Tibial nerve (tissue), 4 donors: Measurements from ENCODE around the gene HSD17B12. TPM values are rescaled to one million over a fixed set of nuclear protein-coding genes. Genes with fewer than 3 reads are reported as not detected.

Experiments used
- DNase-seq, 2 donors: peaks; one replicate each; pipeline ENCODE4 v3.0.0-alpha.2; 2019; ENCODE audit warnings: low spot score in 2 of 2
- H3K27ac ChIP-seq, 4 donors: fragments of 200-600 bp; sonication (generic) in 3 of 4; one replicate each; pipeline ENCODE4 v1.5.1; 2017 to 2019; ENCODE audit warnings: mild to moderate bottlenecking in 1 of 4
- H3K27me3 ChIP-seq, 2 donors: fragments of 200-600 bp; sonication (generic) in 1 of 2; one replicate each; pipeline versions ENCODE4 v1.5.1 to v1.6.0; 2017 to 2019
- H3K36me3 ChIP-seq, 3 donors: fragments of 200-600 bp; sonication (generic); one replicate each; pipeline ENCODE4 v1.5.1; 2018 to 2019
- H3K4me1 ChIP-seq, 4 donors: fragments of 200-600 bp; sonication (generic) in 3 of 4; one replicate each; pipeline ENCODE4 v1.5.1; 2017 to 2019
- H3K4me3 ChIP-seq, 4 donors: fragments of 200-600 bp; sonication (generic) in 3 of 4; one replicate each; pipeline ENCODE4 v1.5.1; 2017 to 2019; ENCODE audit warnings: mild to moderate bottlenecking in 1 of 4, moderate library complexity in 1 of 4
- H3K9me3 ChIP-seq, 4 donors: fragments of 200-600 bp; sonication (generic) in 3 of 4; one replicate each; pipeline ENCODE4 v1.5.1; 2017 to 2019
- EP300 ChIP-seq, 2 donors: sonication (generic); formaldehyde crosslinking; IDR thresholded peaks; one replicate each; pipeline ENCODE4 v1.6.1; 2017; ENCODE audit warnings: antibody characterized with exemption in 2 of 2, mild to moderate bottlenecking in 1 of 2
- POLR2A ChIP-seq, 2 donors: fragments of 450-650 bp; IDR thresholded peaks; one replicate each; pipeline ENCODE4 v1.6.1; 2017; ENCODE audit warnings: antibody characterized with exemption in 2 of 2, mild to moderate bottlenecking in 2 of 2, moderate library complexity in 2 of 2
- WGBS, 2 donors: methylation state at CpG; one replicate each; pipeline ENCODE4 v1.1.5; 2018; 5-methylcytosine and 5-hydroxymethylcytosine counted together
- total RNA-seq, 4 donors: library from RNA; depleted of rRNA; stranded (reverse); fragments of >200 nt; gene quantifications; one replicate each; pipeline ENCODE4 v1.1.0, GENCODE V29; 2016
- TF ChIP-seq, protein P1 (sequence below), 5 experiments: fragments of 200-600 bp in 3 of 5; fragments of 450-650 bp in 2 of 5; sonication (generic) in 3 of 5; IDR thresholded peaks; one replicate each; pipeline ENCODE4 v1.5.1; 2016 to 2019; ENCODE audit warnings: antibody characterized with exemption in 5 of 5, mild to moderate bottlenecking in 3 of 5, moderate library complexity in 2 of 5

The HSD17B12 gene
- total RNA-seq, 4 donors from 2014 or later = 54.9 to 75.9 (median 62.9) TPM

- TF ChIP-seq POLR2A (IDR thresholded peaks at IDR 0.05) (no peak), EP300 (IDR thresholded peaks at IDR 0.05) (no peak)
- TF ChIP-seq, protein P1, sequence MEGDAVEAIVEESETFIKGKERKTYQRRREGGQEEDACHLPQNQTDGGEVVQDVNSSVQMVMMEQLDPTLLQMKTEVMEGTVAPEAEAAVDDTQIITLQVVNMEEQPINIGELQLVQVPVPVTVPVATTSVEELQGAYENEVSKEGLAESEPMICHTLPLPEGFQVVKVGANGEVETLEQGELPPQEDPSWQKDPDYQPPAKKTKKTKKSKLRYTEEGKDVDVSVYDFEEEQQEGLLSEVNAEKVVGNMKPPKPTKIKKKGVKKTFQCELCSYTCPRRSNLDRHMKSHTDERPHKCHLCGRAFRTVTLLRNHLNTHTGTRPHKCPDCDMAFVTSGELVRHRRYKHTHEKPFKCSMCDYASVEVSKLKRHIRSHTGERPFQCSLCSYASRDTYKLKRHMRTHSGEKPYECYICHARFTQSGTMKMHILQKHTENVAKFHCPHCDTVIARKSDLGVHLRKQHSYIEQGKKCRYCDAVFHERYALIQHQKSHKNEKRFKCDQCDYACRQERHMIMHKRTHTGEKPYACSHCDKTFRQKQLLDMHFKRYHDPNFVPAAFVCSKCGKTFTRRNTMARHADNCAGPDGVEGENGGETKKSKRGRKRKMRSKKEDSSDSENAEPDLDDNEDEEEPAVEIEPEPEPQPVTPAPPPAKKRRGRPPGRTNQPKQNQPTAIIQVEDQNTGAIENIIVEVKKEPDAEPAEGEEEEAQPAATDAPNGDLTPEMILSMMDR (IDR thresholded peaks at IDR 0.05) = no peak
- DNase-seq = no peak
- H3K27me3 ChIP-seq = no peaks in the 10 kb centered on the region
- no peaks in the 10 kb centered on the region for H3K9me3 ChIP-seq
- H3K4me1 ChIP-seq = peaks cover 0 to 10% (median 0%) of the 10 kb centered on the region in 4 donors
- 42 to 59% methylated on average over 7 of the region's 7 CpGs for WGBS, 2 donors
- H3K27ac ChIP-seq = no peak overlapping the region
- H3K4me3 ChIP-seq = no peak overlapping the region
- H3K36me3 ChIP-seq = peaks cover 0 to 20% (median 0%) of the 10 kb centered on the region in 3 donors
Observed at GRCh38 chr11:43835104-43835503, 154.6 kb downstream of the HSD17B12 start.

DNA sequence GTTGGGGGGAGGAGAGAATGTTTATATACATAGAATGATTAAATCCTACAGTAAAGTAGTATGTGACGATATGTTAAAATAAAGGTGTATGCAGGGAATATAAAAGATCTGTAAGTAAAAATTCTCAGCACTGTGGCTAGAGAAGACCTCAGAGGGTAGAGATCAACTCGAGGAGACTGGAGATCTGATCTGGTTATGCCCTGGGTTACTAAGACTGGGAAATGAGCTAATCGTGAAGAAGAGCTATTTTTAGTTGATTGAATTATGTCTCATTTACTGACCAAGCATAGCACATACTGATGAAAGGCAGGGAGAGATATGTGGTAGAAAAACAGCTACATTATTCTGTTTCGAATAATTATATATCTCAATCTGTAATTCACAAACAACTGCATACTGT, 157.3 kb downstream of the HSD17B12 start:
- peaks cover 0 to 10% (median 0%) of the 10 kb centered on the region in 4 donors for H3K4me1 ChIP-seq
- WGBS, 2 donors = 64 to 72% methylated on average over 4 of the region's 4 CpGs
- no peak overlapping the region for H3K4me3 ChIP-seq
- peaks cover 0 to 31% (median 0%) of the 10 kb centered on the region in 3 donors for H3K36me3 ChIP-seq
- no peaks in the 10 kb centered on the region for H3K9me3 ChIP-seq
- no peaks in the 10 kb centered on the region for H3K27me3 ChIP-seq
- TF ChIP-seq, protein P1 (IDR thresholded peaks at IDR 0.05) = no peak
- TF ChIP-seq POLR2A (IDR thresholded peaks at IDR 0.05) (no peak), EP300 (IDR thresholded peaks at IDR 0.05) (no peak)
- DNase-seq = no peak
- no peak overlapping the region for H3K27ac ChIP-seq

DNA sequence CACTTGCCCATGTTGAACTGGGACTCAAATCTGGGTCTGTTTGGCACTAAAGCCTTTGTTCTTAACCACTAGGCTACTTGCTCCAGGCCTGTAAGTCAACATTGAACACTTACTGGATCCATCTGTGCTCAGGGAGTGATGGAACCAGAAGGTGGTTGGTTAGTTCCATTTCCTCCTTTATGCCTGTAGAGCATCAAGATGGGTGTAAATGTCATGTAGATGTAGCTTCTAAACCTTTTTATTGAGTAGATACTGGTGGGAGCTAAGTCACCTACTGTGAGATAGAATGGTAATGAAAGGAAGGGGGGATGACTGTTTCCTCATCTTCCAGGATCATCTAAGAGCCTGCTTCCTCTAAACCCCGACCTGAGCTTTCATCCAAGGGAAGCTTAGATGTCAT, 161.5 kb downstream of the HSD17B12 start:
- Histone ChIP-seq H3K27me3 (no peaks in the 10 kb centered on the region), H3K27ac (no peak overlapping the region), H3K36me3 (peaks cover 0 to 43% (median 0%) of the 10 kb centered on the region in 3 donors), H3K9me3 (no peaks in the 10 kb centered on the region), H3K4me1 (no peaks in the 10 kb centered on the region), H3K4me3 (no peak overlapping the region)
- 81 to 100% methylated on average over 1 of the region's 1 CpG for WGBS, 2 donors
- DNase-seq = no peak
- TF ChIP-seq EP300 (IDR thresholded peaks at IDR 0.05) (no peak), POLR2A (IDR thresholded peaks at IDR 0.05) (no peak)

DNA sequence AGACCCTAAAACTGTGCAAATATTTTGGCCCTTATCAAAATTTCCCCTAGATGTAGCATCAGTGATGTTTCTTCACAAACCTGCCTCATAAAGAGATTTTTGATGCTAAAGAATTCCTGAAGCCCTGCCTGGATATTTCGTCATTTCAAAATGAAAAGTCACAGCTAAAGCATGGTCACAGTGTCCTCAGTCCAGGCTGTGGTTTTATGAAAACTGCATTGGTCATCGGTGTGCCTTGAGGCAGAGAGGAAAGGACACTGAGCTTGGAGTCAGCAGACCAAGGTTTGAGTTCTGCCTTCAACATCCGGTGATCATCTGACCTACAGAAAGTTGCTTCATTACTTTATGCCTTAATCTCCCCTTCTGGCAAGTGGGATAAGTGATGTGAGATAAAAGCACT, 165.3 kb downstream of the HSD17B12 start:
- Histone ChIP-seq H3K36me3 (peaks cover 0 to 21% (median 0%) of the 10 kb centered on the region in 3 donors), H3K9me3 (no peaks in the 10 kb centered on the region), H3K27ac (no peak overlapping the region), H3K4me1 (no peaks in the 10 kb centered on the region), H3K27me3 (no peaks in the 10 kb centered on the region), H3K4me3 (no peak overlapping the region)
- no peak for DNase-seq
- TF ChIP-seq EP300 (IDR thresholded peaks at IDR 0.05) (no peak), POLR2A (IDR thresholded peaks at IDR 0.05) (no peak)
- TF ChIP-seq, protein P1 (IDR thresholded peaks at IDR 0.05) = no peak
- WGBS, 2 donors = 92 to 94% methylated on average over 3 of the region's 3 CpGs

DNA sequence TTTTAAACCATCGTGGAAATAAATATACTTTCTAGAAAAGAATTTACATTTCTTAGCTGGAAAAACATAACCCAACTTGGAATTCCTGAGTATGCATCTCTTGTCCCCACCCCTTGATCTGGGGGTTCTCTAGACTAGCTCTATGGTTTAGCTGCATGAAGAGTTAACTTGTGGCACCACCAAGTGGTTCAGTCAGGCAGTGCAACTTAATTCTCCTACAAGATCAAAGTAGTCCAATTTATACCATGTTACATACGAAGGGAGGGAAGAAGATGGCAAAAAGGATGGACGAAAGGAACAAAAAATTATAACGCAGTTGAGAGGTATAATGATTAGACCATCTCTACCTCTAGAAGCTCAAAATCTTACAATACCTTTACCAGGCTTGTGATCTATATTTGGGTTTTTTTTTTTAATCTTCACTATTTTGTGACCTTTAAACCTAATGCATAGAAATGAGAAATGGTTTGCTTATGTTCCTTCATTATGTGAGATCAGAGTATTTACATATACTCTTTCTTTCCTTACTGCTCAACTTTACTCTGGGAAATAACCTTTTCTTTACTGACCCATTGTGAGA, 171.6 kb downstream of the HSD17B12 start:
- TF ChIP-seq, protein P1 (IDR thresholded peaks at IDR 0.05) = peak; percentile 54 to 80 (median 62)
- no peak for TF ChIP-seq EP300 (IDR thresholded peaks at IDR 0.05)
- 16 to 20% methylated on average over 4 of the region's 4 CpGs for WGBS, 2 donors
- DNase-seq = peak; percentile 21 to 71
- Histone ChIP-seq H3K27me3 (no peaks in the 10 kb centered on the region), H3K4me3 (no peak overlapping the region), H3K9me3 (no peaks in the 10 kb centered on the region), H3K36me3 (peaks cover 0 to 26% (median 0%) of the 10 kb centered on the region in 3 donors), H3K27ac (no peak overlapping the region), H3K4me1 (no peaks in the 10 kb centered on the region)
